ENCODE data around the gene ZSCAN4. TPM values are rescaled to one million over a fixed set of nuclear protein-coding genes. Genes with fewer than 3 reads are reported as not detected.

ZSCAN4 gene
- total and polyA plus RNA-seq, 12 donors, result 0.07 to 0.16 (median 0.14) TPM; not detected in 9

DNA sequence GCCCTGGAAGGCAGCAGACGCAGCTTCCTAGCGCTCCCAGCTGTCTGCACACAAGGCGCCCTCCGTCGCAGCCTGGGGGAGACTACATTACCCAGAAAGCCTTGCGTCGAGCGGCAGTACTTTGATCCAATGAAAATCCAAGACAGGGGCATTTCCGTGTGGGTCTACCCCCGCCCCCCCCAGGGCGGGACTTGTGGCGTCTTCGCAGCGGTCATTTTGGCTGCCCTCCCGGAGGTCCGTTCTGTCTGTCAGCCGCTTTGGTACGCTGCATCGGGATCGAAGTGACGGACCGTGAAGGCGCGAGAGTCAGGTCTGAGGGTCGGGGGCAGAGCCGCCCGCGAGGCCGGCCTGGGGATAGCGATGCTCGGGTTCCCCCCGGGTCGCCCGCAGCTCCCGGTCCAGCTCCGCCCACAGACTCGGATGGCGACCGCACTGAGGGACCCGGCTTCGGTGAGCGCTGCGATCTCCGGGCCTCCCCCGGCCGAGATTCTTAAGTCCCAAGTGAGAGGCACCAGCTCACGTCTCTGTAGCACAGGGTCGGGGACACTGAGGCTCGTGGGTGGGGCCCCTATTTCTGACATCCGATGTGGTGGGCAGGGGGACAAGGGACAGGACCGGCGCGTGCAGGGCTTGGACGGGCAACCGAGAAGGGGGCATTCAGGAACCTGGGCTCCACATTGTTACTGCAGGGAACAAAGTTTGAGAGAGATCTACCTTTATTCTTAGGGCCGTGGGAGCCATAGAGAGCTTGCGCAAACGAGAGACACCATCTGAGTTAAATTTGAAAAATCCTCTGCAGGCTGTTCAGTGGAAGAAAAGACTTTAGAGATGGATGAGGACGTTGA lies 35.5 kb upstream of the ZSCAN4 start, which contains the start of gene ZNF211:
Gene ZNF211, plus strand, starts transcription at position 182 of the 845 bp plus-strand sequence. Its CDS starts 179 bp downstream, at position 361.
- H3K27ac ChIP-seq, result peak within 1 kb of the TSS in 4 of 5 donors; percentile 55 to 89 (median 66)
- peaks cover 0 to 13% (median 3%) of the 10 kb centered on the region in 3 donors for H3K9me3 ChIP-seq (replicated peaks in 1 of 3)
- H3K4me3 ChIP-seq, result peak within 1 kb of the TSS; percentile 57 to 77 (median 70)
- peaks cover 6 to 7% of the 10 kb centered on the region in 2 donors for H3K4me1 ChIP-seq (replicated peaks in 1 of 2)
- TF ChIP-seq POLR2A (IDR thresholded peaks at IDR 0.05), result peak in 1 of 2 donors; percentile 40
- TF ChIP-seq, protein P1, sequence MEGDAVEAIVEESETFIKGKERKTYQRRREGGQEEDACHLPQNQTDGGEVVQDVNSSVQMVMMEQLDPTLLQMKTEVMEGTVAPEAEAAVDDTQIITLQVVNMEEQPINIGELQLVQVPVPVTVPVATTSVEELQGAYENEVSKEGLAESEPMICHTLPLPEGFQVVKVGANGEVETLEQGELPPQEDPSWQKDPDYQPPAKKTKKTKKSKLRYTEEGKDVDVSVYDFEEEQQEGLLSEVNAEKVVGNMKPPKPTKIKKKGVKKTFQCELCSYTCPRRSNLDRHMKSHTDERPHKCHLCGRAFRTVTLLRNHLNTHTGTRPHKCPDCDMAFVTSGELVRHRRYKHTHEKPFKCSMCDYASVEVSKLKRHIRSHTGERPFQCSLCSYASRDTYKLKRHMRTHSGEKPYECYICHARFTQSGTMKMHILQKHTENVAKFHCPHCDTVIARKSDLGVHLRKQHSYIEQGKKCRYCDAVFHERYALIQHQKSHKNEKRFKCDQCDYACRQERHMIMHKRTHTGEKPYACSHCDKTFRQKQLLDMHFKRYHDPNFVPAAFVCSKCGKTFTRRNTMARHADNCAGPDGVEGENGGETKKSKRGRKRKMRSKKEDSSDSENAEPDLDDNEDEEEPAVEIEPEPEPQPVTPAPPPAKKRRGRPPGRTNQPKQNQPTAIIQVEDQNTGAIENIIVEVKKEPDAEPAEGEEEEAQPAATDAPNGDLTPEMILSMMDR (IDR thresholded peaks at IDR 0.05), result no peak
- peaks cover 0 to 4% of the 10 kb centered on the region in 2 donors for H3K36me3 ChIP-seq (replicated peaks in 1 of 2)
- WGBS, 4 donors, result 1 to 3% (median 1%) methylated on average over 33 to 59 of the region's 59 CpGs
- H3K27me3 ChIP-seq, result no peaks in the 10 kb centered on the region
- intact Hi-C loops (cut with DNase I), result no loop called here
- DNase-seq, result peak; percentile 91 to 97 (median 95)

DNA sequence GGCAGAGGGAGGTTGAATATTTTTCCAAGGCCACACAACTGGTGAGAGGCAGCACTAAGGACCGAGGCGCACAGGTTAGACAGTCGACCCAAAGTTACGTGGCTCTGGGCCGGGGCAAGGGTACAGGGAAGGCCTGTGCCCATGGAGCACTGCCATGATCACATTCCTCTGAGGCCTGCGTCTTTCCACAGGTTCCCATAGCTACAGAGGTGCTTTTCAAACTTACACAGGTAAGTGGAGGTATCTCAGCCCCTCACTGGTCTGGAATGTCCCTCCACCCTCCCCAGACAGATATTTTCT lies 35.0 kb upstream of the ZSCAN4 start:
- peaks cover 0 to 19% (median 3%) of the 10 kb centered on the region in 3 donors for H3K9me3 ChIP-seq (replicated peaks in 1 of 3)
- no peaks in the 10 kb centered on the region for H3K27me3 ChIP-seq
- peaks cover 6 to 7% of the 10 kb centered on the region in 2 donors for H3K4me1 ChIP-seq (replicated peaks in 1 of 2)
- H3K4me3 ChIP-seq, result peak overlapping the region in 3 of 4 donors; percentile 69 to 77 (median 72)
- DNase-seq, result peak in 5 of 7 donors; percentile 10 to 49 (median 23)
- H3K36me3 ChIP-seq (replicated peaks in 1 of 2), result peaks cover 0 to 4% of the 10 kb centered on the region in 2 donors
- H3K27ac ChIP-seq, result peak overlapping the region in 1 of 5 donors; percentile 89
- intact Hi-C loops (cut with DNase I), result no loop called here
- no peak for TF ChIP-seq POLR2A (IDR thresholded peaks at IDR 0.05)
- TF ChIP-seq, protein P1 (IDR thresholded peaks at IDR 0.05), result no peak
- 38 to 50% (median 45%) methylated on average over 5 to 6 of the region's 6 CpGs for WGBS, 4 donors

DNA sequence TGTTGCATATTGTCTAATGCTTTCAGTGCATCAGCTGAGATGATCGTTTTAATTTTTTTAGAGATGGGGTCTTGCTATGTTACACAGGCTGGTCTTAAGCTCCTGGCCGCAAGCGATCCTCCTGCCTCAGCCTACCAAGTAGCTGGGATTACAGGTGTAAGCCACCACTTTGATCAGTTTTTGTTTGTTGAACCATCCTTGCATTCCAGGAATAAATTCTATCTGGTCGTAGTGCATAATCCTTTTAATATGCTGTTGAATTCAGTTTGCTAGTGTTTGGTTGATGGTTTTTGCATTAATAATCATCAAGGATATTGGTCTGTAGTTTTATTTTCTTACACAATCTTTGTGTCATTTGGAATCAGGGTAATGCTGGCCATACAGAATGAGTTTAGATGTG lies 31.4 kb upstream of the ZSCAN4 start:
- 97 to 98% (median 98%) methylated on average over 4 of the region's 4 CpGs for WGBS, 4 donors
- DNase-seq, result no peak
- H3K27me3 ChIP-seq, result no peaks in the 10 kb centered on the region
- peaks cover 0 to 29% (median 3%) of the 10 kb centered on the region in 3 donors for H3K9me3 ChIP-seq (replicated peaks in 1 of 3)
- no peak overlapping the region for H3K27ac ChIP-seq
- peaks cover 6 to 7% of the 10 kb centered on the region in 2 donors for H3K4me1 ChIP-seq (replicated peaks in 1 of 2)
- intact Hi-C loops (cut with DNase I), result no loop called here
- no peak for TF ChIP-seq POLR2A (IDR thresholded peaks at IDR 0.05)
- TF ChIP-seq, protein P1 (IDR thresholded peaks at IDR 0.05), result no peak
- peaks cover 0 to 32% of the 10 kb centered on the region in 2 donors for H3K36me3 ChIP-seq (replicated peaks in 1 of 2)
- H3K4me3 ChIP-seq, result no peak overlapping the region

DNA sequence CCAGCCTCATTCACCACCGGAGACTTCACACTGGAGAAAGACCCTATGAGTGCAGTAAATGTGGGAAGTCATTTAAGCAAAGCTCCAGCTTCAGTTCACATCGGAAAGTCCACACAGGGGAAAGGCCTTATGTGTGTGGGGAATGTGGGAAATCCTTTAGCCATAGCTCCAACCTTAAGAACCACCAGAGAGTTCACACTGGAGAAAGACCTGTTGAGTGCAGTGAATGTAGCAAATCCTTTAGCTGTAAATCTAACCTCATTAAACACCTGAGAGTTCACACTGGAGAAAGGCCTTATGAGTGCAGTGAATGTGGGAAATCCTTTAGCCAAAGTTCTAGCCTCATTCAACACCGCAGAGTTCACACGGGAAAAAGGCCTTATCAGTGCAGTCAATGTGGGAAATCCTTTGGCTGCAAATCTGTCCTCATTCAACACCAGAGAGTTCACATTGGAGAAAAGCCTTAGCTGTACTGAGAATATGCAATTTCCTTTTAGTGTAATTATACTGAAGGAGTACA lies 27.0 kb upstream of the ZSCAN4 start:
- peaks cover 0 to 28% of the 10 kb centered on the region in 2 donors for H3K36me3 ChIP-seq (replicated peaks in 1 of 2)
- TF ChIP-seq POLR2A (IDR thresholded peaks at IDR 0.05), result no peak
- TF ChIP-seq, protein P1 (IDR thresholded peaks at IDR 0.05), result no peak
- intact Hi-C loops (cut with DNase I), result no loop called here
- peaks cover 0 to 29% (median 0%) of the 10 kb centered on the region in 3 donors for H3K9me3 ChIP-seq (replicated peaks in 1 of 3)
- H3K27me3 ChIP-seq, result no peaks in the 10 kb centered on the region
- 92 to 100% (median 98%) methylated on average over 4 of the region's 4 CpGs for WGBS, 4 donors
- no peak for DNase-seq
- no peak overlapping the region for H3K4me3 ChIP-seq
- no peak overlapping the region for H3K27ac ChIP-seq
- H3K4me1 ChIP-seq (replicated peaks in 1 of 2), result no peaks in the 10 kb centered on the region
